ENCODE measurements around the gene CILP2.

CILP2 gene

GRCh38 chr19:19540715-19541515, 2.9 kb downstream of the CILP2 start:
- no peak for DNase-seq (ENCODE audit: low read depth)
- H3K4me3 ChIP-seq (ENCODE audit: low read depth, low read length) = peak overlapping the region; percentile 23

GRCh38 chr19:19541616-19542015, 3.6 kb downstream of the CILP2 start:
- H3K4me3 ChIP-seq (ENCODE audit: low read depth, low read length) = no peak overlapping the region
- DNase-seq (ENCODE audit: low read depth) = no peak

- no peak overlapping the region for H3K4me3 ChIP-seq (ENCODE audit: low read depth, low read length)
- DNase-seq (ENCODE audit: low read depth) = no peak
Measured at GRCh38 chr19:19542507-19542906, 4.4 kb downstream of the CILP2 start.

GRCh38 chr19:19543101-19543500, 5.0 kb downstream of the CILP2 start:
- DNase-seq (ENCODE audit: low read depth) = no peak
- H3K4me3 ChIP-seq (ENCODE audit: low read depth, low read length) = no peak overlapping the region

- no peak for DNase-seq (ENCODE audit: low read depth)
- no peak overlapping the region for H3K4me3 ChIP-seq (ENCODE audit: low read depth, low read length)
Measured at GRCh38 chr19:19543640-19544039, 5.6 kb downstream of the CILP2 start.

- no peak for DNase-seq (ENCODE audit: low read depth)
- H3K4me3 ChIP-seq (ENCODE audit: low read depth, low read length) = no peak overlapping the region
Measured at GRCh38 chr19:19544257-19544953, 6.3 kb downstream of the CILP2 start.

GRCh38 chr19:19544954-19545591, 7.0 kb downstream of the CILP2 start:
- H3K4me3 ChIP-seq (ENCODE audit: low read depth, low read length) = no peak overlapping the region
- DNase-seq (ENCODE audit: low read depth) = no peak

GRCh38 chr19:19545707-19546106, 7.6 kb downstream of the CILP2 start:
- H3K4me3 ChIP-seq (ENCODE audit: low read depth, low read length) = no peak overlapping the region
- no peak for DNase-seq (ENCODE audit: low read depth)

- no peak overlapping the region for H3K4me3 ChIP-seq (ENCODE audit: low read depth, low read length)
- DNase-seq (ENCODE audit: low read depth) = no peak
Measured at GRCh38 chr19:19546751-19547162, 8.7 kb downstream of the CILP2 start.

- DNase-seq (ENCODE audit: low read depth) = no peak
- H3K4me3 ChIP-seq (ENCODE audit: low read depth, low read length) = no peak overlapping the region
Measured at GRCh38 chr19:19547674-19548336, 9.7 kb downstream of the CILP2 start.

GRCh38 chr19:19548915-19549759, 11.1 kb downstream of the CILP2 start:
- H3K4me3 ChIP-seq (ENCODE audit: low read depth, low read length) = no peak overlapping the region
- no peak for DNase-seq (ENCODE audit: low read depth)

- DNase-seq (ENCODE audit: low read depth) = no peak
- no peak overlapping the region for H3K4me3 ChIP-seq (ENCODE audit: low read depth, low read length)
Measured at GRCh38 chr19:19549804-19550464, 11.9 kb downstream of the CILP2 start.

- peak; percentile 27 for DNase-seq (ENCODE audit: low read depth)
- H3K4me3 ChIP-seq (ENCODE audit: low read depth, low read length) = no peak overlapping the region
Measured at GRCh38 chr19:19550485-19550929, 12.4 kb downstream of the CILP2 start.

GRCh38 chr19:19550972-19551852, 13.1 kb downstream of the CILP2 start:
- no peak for DNase-seq (ENCODE audit: low read depth)
- no peak overlapping the region for H3K4me3 ChIP-seq (ENCODE audit: low read depth, low read length)

GRCh38 chr19:19551853-19552192, 13.8 kb downstream of the CILP2 start:
- H3K4me3 ChIP-seq (ENCODE audit: low read depth, low read length) = no peak overlapping the region
- DNase-seq (ENCODE audit: low read depth) = no peak

- H3K4me3 ChIP-seq (ENCODE audit: low read depth, low read length) = no peak overlapping the region
- no peak for DNase-seq (ENCODE audit: low read depth)
Measured at GRCh38 chr19:19552798-19553197, 14.7 kb downstream of the CILP2 start.

GRCh38 chr19:19553670-19554069, 15.6 kb downstream of the CILP2 start:
- H3K4me3 ChIP-seq (ENCODE audit: low read depth, low read length) = no peak overlapping the region
- no peak for DNase-seq (ENCODE audit: low read depth)

Measured in skeletal muscle cell (primary cell).